ENCODE measurements around the gene ISOC2.

ISOC2 gene

DNA sequence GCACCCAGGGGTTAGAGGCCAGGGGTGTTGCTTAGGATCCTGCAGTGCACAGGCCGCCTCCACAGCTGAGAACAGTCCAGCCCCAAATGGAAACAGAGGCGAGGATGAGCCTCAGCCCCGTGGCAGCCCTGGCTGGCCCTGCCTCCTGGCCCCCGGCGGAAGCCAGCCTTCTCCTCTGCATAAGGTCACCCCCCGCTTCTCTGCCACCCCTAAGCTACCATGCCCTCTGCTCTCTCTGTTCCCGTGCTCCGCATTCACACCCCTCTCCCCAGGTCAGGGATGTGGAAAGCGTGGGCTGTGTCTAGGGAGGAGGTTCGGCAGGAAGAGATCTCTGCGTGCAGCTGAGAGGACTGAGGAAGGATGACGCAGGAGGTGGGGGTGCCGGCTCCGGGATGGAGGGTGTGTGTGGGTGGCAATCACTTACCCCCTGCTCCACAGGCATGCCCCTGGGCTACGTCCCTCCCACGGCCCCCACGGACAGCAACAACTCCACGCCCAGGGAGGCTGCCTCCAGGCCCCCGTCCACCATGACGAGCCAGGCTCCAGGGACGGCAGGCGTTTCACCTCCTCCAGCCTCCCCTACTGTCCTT lies 32.8 kb upstream of the ISOC2 start:
- peak overlapping the region; percentile 52 for H3K4me3 ChIP-seq (ENCODE audit: control insufficient read depth, low read depth, low read length)
- peak; percentile 91 for DNase-seq (ENCODE audit: low read depth)
- TF ChIP-seq, protein P1, sequence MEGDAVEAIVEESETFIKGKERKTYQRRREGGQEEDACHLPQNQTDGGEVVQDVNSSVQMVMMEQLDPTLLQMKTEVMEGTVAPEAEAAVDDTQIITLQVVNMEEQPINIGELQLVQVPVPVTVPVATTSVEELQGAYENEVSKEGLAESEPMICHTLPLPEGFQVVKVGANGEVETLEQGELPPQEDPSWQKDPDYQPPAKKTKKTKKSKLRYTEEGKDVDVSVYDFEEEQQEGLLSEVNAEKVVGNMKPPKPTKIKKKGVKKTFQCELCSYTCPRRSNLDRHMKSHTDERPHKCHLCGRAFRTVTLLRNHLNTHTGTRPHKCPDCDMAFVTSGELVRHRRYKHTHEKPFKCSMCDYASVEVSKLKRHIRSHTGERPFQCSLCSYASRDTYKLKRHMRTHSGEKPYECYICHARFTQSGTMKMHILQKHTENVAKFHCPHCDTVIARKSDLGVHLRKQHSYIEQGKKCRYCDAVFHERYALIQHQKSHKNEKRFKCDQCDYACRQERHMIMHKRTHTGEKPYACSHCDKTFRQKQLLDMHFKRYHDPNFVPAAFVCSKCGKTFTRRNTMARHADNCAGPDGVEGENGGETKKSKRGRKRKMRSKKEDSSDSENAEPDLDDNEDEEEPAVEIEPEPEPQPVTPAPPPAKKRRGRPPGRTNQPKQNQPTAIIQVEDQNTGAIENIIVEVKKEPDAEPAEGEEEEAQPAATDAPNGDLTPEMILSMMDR (conservative IDR thresholded peaks at IDR 0.05; ENCODE audit: control insufficient read depth, insufficient read depth, low read depth, low read length) = no peak

DNA sequence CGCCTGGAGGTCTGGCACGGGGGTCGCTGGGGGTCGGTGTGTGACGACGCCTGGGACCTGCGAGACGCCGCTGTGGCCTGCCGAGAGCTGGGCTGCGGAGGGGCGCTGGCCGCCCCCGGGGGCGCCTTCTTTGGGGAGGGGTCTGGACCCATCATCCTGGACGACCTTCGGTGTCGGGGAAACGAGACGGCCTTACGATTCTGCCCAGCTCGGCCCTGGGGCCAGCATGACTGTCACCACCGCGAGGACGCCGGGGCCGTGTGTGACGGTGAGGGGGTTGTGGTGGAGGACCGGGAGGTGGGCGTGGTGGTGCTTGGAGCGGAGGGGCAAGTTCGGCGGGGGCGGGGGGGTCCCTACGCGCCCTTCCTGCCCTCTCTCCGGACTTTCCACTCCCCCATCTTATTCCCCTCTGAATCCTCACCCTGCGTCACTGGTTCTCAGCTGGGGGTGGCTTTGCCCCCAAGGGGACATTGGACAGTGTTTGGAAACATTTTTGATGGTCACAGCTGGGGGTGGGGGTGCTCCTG lies 32.3 kb upstream of the ISOC2 start:
- H3K4me3 ChIP-seq (ENCODE audit: control insufficient read depth, low read depth, low read length) = peak overlapping the region; percentile 52

DNA sequence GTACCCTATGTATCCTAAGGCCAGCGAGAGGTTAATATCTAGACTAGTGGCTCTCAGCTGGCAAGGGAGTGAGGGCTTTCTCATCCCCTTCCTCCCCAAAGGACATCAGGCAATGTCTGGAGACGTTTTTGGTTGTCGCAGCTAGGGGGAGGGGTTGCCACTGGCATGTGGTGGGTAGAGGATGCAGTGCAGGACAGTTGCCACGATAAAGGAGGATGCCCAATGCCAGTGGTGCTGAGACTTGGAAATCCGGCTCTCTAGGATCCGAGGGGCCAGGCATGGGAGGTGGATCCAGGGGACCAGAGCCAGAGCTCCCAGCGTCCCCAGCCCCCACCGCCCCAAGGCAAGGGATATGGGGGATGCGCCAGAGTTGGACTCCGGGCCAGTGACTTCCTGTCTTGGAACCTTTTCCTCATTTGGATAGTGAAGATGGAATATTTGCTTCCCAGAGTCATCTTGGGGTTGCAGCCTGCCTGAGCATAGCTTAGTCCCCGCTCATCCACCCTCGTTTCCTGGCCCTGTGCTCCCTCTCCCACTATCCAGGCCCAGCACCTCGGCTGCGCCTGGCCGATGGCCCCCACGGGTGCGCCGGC lies 31.7 kb upstream of the ISOC2 start:
- TF ChIP-seq, protein P1 (conservative IDR thresholded peaks at IDR 0.05; ENCODE audit: control insufficient read depth, insufficient read depth, low read depth, low read length) = no peak
- DNase-seq (ENCODE audit: low read depth) = peak; percentile 61
- peak overlapping the region; percentile 52 for H3K4me3 ChIP-seq (ENCODE audit: control insufficient read depth, low read depth, low read length)

More for the DNA sequence above, 32.3 kb upstream of the ISOC2 start:
- TF ChIP-seq, protein P1 (conservative IDR thresholded peaks at IDR 0.05; ENCODE audit: control insufficient read depth, insufficient read depth, low read depth, low read length) = no peak
- DNase-seq (ENCODE audit: low read depth) = peak; percentile 79

DNA sequence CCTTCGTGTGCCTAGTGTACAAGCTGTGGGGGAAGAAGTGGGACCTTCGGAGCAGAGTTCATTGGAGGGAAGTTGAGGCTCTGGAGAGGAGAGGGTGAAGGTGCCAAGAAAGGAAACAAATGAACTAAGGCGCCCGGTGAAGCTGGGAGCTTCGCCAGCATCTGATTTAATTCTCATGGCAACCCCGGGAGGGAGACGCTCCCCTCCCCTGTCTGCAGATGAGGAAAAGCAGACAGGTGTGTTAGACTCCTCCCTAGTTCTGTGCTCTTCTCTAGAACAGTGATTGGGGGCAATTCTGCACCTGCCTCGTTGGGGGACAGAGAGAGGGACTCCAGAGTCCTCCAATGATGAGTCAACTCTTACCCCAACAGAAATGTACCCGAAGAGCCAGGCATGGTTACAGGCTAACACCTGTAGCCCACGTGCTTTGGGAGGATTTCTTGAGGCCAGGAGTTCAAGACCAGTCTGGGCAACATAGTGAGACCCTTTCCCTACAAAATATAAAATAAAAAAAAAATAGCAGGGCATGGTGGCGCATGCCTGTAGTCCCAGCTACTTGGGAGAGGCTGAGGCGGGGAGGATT lies 31.0 kb upstream of the ISOC2 start:
- TF ChIP-seq, protein P1 (conservative IDR thresholded peaks at IDR 0.05; ENCODE audit: control insufficient read depth, insufficient read depth, low read depth, low read length) = no peak
- H3K4me3 ChIP-seq (ENCODE audit: control insufficient read depth, low read depth, low read length) = no peak overlapping the region
- no peak for DNase-seq (ENCODE audit: low read depth)

DNA sequence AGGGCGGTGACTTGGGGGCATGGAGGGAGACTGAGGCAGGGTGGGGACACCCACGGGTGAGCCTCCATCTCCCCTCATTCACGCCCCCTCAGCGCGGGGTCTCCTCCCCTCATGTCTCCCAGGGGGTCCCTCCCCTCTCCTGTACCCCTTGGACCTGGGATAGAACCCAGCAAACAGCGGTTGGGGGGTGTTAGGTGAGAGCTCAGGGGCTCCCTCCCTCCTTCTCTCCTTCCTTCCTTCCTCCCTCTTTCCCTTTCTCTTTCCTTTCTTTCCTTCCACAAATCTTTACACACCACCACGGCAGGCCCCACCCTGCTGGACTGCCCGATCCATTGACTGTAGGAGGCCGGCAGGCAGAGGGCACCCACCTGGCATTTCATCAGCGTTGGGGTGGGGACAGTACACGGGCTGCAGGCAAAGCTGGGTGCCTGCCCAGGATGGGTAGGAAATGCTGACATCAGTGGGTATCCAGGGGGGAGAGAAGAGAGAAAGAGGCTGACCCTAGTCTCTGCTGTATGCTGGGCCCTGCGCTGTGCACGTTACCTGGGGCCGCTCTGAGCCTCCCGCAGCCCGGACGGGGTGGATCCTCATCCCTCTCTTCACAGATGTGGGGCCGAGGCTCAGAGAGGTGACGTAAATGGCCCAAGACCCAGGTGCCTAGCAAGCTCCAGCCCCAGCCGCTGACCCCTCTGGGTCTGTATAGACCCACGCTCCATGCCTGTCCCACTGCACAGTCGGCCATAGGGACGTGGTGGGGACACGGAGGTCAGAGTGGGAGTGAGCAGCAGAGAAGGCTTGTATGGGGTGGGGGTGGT lies 30.3 kb upstream of the ISOC2 start:
- TF ChIP-seq, protein P1 (conservative IDR thresholded peaks at IDR 0.05; ENCODE audit: control insufficient read depth, insufficient read depth, low read depth, low read length) = no peak
- no peak overlapping the region for H3K4me3 ChIP-seq (ENCODE audit: control insufficient read depth, low read depth, low read length)

More for the DNA sequence above, 30.3 kb upstream of the ISOC2 start:
- DNase-seq (ENCODE audit: low read depth) = peak; percentile 33
